GM21390 (cell line): Measurements from ENCODE around the gene CTR9.
A peak's percentile ranks its signal among the peaks of the same experiment; 100 is the strongest.

Source experiments
- ATAC-seq: cut with Tn5 transposase; IDR thresholded peaks from one replicate; pipeline ENCODE4 v1.9.1; 2021; ENCODE audit not compliant: unreplicated experiment

CTR9 gene

DNA sequence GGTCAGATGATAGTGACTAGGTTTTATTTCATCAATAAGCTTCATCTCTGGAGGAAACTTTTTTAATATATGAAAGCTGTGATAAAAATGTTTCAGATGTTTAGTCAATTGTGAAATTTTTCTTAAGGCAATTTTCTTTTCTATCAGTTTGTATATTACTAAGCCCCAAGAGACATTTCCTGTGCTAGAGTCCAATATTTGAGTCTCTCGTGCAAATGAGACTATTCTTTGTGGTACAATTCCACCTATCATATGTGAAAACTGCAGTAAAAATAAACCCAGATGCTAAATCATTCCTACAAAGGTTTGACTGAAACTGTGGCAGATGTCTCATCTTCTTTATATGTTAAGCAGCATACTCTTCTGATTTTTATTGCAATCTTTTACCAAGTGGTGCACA is 28.0 kb downstream of the CTR9 start:
- no peak for ATAC-seq

DNA sequence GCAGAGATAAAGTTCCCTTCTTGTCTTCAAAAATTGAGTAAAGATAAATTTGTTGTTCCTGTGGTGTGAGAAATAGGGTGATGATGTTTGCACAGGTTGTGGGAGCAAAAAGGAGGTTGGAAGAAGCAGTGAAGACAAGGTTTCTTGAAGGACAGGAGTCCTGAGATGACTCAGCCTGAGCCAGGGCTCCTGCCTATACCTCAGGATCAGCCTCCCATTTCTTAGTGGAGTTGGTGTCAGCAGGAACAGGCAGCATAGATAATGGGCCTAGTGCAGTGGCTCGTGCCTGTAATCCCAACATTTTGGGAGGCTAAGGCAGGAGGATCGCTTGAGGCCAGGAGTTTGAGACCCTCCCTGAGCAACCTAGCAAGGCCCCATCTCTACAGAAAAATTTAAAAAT is 29.0 kb downstream of the CTR9 start:
- ATAC-seq = no peak

DNA sequence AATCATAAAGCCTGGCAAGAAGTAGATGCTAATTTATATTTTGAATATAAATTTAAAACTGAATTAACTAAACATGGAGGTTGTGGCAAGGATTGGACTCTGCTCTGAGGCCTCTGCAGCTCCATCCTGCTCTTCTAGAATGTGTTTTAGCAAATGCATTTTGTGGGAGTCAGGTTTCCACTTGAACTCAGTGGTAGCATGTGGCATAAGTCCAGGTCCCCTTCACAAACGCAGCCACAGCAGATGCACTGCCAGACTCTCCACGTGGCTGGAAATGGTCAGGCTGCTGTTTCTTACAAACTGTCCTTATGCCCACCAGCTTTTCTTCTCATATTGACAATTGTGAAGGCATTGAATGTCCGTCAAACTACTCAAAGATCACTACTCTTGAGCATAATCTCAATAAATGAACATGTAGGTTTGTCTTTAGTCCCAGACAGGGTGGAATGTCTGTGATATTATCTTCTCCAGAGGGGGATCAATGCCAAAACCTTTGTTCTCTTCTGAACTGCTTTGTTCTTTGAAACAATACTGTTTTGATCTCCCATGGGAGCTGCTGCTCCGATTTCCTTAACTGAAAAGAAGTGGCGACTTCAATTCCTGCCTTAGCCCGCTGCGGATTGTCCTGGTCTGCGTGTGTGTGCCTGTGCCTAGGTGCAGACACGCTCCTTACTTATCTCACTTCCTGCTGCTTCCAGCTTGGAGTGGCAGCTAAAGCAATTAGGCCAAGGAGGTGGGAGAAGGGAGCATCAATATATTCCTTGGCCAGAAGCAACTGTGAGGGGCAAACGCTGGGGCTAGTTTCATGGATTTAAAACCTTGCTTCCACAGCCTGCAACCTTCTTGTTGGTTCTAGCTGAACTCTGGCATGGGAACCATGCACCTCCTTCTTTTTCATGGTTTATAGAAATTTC is 33.4 kb downstream of the CTR9 start:
- ATAC-seq = no peak

DNA sequence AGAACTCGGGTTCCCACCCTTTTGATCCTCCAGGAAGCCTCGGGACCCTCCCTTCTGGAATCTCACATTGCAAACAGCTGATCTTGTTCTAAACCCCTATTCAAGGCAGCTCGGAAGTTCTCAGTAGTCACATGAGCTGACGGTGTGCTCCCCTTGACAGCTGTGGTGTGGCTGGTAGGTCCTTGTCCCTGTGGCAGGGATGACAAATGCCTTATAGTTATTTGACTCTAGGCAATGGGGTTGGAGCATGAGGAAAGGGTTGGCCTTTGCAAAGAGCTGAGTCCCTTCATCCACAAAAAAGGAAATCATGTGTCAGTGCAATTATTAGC is 34.1 kb downstream of the CTR9 start:
- no peak for ATAC-seq

DNA sequence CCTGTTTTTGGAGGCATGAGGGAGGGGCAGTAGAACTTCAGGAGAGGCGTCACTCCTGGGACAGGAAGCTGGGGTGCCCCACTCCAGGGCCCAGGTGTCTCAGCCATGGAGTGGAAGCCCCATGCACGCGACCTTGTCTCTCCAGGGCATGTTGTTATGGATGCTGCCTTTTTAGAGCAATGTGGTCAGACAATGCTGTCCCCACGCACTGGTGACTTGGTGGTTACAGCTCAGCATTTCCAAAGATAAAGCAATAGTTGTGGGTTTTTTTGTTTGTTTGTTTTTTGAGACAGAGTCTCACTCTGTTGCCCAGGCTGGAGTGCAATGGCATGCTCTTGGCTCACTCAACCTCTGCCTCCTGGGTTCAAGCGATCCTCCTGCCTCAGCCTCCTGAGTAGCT is 35.4 kb downstream of the CTR9 start:
- no peak for ATAC-seq

DNA sequence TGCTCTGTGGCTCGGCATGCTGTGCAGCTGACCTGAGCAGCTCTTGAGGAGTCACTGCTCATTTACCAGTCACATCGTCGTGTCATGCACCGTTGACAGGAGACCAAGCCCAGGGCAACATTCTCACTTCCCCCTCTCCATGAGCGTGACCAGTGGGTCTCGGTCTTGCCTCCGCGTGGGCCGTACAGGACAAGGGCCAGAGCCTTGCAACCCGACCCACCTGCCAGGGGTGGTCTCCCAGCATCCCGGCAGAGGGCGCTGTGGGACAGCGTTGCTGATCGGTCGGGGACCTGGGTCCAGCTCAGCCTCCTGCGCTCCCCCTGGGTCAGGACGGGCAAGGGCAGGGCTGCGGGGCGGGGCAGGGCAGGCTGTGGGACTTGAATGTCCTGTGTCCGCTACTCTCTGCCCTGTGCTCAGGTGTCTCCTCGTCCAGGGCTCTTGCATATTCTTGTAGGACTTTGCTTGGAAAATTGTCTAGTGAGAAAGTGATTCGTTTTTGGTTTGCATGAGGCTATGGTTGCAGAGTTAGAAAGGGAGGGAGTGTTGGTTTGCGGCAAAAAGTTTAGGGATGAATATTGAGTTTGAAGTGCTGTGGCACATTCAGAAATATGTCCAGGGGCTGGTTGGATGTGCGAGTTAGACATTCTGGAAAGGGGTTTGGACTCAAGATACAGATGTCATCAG is 41.5 kb downstream of the CTR9 start:
- ATAC-seq = peak; percentile 93

DNA sequence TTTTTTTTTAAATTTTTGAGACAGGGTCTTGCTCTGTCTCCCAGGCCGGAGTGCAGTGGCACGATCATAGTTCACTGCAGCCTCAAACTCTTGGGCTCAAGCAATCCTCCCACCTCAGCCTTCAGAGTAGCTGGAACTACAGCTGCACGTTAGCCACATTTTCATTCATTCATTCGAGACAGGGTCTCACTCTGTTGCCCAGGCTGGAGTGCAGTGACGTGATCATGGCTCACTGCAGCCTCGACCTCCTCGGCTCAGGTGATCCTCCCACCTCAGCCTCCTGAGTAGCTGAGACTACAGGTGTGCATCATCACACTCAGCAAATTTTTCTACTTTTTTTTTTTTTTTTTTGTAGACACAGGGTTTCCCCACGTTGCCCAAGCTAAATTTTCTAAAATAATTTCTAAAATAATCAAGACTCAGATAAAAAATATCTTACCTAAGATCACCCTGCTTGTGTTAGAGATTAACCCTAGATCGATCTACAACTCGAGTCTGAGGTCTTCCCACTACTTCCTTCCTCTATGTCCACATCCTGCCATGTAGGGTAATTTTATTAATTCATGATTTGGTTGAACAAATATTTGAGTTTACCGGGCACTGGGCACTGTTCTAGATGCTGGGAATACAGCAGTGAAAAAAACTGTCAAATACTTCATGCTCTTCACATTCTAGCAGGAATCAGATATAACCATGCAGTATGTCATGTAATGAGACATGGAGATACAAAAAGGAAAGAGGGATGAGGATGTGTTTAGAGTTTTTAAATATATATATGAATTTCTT is 42.6 kb downstream of the CTR9 start:
- no peak for ATAC-seq

DNA sequence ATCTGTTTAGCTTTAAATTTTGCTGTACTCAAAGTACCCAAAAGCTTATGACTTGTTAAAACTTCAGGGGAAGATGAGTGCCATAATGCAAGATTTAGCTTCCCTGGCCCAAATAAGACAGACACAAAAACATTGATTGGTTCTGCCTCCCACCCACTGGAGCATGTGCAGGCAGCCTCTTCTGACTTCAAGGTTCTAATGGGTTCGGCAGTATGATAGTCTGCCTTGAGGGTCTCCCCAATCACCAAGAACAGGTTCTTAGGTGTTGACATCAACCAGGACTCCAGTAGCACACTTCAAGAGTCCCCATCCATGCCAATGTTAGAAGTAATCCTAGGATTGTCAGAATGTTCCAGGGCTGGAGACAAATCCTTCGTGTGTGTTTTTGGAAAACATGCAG is 45.1 kb downstream of the CTR9 start:
- ATAC-seq = no peak

DNA sequence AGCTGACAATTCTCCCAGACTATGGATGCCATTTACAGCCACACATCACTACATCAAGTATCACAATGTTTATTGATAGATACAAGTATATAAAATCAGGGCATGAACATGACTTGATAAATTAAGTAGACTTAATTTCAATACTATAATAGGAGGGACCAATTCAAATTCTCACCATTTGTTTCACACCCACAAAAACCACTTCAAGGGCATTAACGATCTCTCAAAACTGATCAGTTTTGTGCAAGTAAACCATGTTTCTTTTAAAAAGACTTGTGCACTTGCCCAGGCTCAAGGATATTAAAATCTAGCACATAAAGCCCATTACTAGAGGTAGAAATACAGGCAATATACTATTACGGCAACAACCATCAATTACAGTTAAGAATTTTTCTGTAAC is 46.0 kb downstream of the CTR9 start:
- no peak for ATAC-seq

DNA sequence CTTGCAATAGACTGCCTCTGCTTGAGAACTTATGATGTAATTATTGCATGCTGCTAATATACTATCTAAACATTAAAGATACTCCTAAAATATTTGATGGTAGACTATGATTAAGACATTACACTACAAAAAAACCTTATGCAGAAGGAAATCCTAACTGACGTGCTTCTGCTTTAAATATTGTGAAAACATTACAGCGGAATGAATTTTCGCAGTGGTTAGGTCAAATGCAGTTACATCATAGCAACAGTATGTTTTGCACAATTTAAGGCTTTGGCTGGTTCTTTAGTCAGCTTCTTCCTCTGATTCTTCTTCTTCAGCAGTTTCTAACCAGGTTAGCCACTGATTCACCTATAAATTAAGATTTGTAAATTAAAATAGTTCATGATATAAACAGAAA is 46.5 kb downstream of the CTR9 start:
- no peak for ATAC-seq

DNA sequence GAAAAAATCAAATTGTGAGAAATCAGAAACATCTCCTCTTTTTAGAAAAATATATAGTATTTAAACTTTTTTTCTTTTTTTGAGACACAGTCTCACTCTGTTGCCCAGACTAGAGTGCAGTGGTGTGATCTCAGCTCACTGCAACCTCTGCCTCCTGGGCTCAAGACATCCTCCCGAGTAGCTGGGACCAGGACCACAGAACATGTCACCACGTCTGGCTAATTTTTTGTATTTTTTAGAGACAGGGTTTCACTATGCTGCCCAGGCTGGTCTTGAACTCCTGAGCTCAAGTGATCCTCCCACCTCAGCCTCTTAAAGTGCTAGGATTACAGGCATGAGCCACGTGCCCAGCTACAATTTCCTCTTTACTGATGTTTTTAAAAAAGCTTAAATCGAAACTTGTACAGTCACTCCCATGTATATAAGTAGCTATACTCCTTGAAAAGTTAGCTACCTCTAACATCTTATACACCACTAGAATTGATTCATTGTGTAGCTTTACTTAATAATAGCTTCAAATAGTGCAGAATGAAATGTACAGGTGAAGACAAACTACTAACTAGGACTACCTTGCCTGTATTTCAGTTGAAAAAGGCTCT is 47.4 kb downstream of the CTR9 start:
- no peak for ATAC-seq

DNA sequence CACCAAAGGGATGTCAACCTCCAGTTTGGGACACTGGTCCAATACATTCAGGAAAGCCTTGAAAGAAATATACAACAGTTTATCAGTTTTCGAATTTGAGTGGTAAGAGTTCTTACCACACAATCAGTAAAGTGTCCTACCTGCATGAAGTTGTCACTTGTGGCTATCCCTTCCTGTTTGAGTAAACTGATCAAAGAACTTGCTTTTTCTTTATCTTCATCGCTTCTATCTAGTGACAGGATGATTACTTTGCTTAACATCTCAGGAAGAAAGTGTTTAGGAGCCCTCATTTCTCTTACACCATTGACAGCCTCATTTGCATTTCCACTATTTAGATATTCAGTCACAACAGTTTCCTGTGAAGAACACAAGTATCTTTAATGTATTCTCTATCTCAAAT is 49.2 kb downstream of the CTR9 start:
- ATAC-seq = no peak

DNA sequence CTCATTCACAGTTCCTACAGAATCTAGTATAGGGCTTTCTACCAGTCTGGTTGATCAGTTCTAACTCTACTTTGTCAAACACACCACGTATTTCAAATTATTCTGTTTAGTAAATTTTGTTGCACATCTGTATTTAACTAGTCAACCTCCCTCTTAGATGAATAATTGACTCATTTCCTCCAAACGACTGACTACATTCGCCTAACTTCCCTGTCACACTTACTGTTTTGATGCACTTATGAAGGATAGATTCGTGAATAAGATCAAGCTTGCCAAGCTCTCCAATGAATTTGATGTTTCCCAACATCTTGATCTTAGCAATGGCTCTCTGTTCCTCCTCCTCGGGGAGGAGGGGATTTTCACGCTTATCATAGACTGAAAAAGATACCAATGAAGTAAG is 52.6 kb downstream of the CTR9 start:
- no peak for ATAC-seq

DNA sequence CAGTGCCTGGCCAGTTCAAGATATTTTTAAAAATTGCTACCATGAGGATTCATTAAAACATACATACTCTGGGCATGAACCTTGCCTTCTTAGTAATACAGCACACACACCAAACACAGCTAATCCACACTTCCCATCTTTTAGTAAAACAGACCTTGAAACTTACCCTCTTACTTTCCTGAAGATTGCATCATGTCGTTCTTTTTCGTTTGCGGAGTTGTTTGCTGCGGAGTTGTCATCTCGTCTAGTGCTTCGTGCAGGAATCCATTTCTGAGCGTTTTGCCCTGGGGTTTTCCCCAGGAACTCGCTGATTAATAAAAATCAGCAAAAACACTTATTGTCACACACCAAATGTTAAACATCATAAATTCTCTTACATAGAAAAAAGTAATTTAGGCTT is 54.7 kb downstream of the CTR9 start:
- no peak for ATAC-seq

DNA sequence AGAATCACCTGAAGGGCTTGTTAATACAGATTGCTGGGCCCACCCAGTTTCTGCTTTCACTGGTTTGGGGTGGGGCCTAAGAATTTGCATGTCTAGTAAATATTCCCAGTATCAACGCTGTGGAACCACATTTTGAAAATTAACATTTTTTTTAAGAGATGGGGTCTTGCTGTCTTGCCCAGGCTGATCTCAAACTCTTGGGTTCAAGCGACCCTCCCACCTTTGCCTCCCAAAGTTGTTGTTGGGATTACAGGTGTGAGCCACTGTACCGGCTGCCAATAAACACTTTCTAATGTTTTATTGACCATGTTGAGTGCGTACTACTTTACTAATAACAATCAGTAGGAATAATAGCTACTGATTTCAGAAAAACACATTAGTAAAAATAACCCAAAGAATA is 55.2 kb downstream of the CTR9 start:
- no peak for ATAC-seq

DNA sequence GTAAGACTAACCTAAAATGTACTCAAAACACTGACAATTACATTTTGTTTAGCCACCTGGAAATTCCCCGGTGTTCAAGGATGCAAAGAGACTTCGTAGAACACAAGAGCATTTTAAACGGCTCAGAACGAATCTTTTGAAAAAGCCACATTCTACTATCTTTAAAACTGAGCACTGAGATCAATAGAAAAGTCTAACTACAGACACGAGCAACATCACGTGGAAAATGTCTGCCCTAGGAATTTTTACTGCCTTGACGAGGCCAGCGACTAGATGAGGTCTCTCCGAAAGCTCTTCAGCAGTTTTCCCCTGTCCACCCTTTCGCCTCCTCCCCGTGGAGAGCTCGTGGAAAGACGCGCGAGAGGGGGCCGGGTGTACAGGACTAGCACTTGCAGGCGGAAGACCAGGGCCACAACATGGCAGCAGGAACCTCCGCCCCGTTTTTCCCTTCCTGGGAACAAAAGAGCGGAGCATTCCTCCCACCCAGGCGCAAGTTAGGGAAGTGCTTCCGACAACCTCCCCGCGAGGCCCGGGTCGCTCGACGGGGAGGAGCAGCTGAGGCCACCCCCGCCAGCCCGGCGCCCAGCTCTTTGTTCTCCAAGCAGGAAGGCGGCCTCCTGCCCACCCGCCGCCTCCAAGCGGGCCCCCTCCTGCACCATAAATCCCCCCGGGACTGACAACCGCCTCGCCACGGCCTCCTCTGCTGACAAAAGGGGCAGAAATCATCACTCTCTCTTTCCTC is 56.6 kb downstream of the CTR9 start:
- ATAC-seq = peak; percentile 5

DNA sequence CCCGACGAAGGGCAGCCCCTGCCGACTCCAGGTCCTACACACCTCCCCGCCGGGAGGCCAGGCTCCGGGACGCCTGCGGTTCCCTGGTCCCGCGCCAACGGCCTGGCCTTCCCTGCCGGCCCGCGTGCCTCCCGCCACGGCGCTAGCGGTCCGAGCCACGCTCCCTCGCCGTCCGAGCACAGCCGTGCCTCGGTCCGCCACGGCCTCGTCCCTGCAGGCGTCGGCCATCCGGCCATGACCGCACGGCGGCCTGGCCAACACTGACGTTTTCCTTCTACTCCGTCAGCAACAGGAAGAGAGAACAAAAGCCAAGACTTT is 57.1 kb downstream of the CTR9 start:
- peak; percentile 1 for ATAC-seq

DNA sequence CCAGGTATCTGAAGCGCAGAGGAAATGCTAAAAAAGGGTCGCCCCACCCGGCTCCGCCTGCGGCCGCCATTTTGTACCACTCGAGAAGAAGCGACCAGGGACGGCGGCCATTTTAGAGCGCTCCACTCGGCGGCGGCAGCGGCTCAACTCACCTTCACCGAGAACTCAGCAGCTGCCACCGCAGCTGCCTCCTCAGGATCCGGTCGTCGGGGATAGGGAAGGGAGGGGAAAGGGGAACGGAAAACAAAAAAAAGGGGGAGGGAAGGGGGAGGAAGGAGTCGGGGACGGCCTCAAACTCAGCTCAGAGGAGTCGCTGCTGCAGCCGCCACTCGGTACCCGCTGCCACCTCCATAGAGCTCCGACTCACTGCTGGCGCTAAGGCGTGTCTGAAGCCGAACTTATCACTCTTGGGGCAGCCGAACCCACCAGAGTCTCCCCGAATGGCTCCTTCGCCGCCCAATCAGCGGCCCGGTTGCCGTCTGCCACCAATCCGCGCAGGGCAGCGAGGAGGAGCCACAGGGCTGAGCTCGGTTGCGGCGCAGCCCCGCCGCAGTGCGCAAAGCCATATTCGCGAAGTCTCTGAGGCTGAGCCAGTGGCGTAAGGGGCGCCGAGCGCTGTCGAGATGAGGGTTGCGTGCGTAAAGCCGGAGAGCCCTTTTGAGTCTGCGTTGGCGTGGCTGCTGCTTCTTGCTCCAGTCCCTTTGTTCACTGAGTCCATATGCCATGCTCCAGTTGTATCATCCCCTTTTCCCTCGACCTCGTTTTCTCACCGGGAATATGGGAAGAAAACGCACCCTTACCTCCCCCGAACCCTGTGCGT is 57.7 kb downstream of the CTR9 start, which contains the start of gene EIF4G2:
Gene EIF4G2 (minus strand): TSS at position 374 of the 820 bp plus-strand sequence.
- peak; percentile 92 for ATAC-seq

DNA sequence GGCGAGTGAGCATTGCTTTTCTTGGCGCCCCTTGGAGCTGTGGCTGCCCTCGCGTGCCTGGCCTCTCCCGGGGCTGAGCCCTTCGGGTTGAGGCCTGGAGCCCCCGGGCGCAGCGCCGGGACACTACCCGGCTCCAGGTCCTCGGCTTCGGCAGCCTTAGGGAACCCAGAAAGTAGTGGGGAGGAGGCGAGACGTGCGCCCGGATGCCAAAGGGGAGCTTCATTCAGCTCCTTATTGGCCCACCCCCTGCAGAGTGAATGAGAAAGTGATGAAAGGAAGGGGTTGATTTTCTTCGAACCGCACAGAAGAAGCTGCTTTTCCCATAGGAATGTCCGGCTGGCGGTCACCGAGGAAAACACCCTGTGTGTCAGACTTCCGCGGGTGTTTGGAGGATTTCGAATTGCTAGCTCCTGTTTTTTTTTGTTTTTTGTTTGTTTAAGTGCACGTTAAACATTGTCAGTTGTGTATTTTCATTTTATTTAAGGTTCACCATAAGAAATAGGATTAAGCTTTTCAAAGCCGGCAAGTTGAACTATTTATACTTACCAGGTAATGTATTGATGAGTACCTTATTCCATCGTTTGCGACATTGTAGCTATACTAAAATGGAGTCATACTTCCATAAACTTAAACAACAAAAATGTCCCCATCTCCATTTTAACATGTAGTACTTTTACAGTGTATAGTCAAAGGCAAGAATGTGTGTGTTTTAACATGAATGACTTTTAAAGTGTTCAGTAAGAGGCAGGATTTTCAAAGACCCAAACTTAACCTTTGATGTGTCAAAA is 58.5 kb downstream of the CTR9 start:
- peak; percentile 17 for ATAC-seq
